ENCODE data around the gene ECI1.

The ECI1 gene

GRCh38 chr16:2233872-2234812, 17.2 kb downstream of the ECI1 start:
- no peak overlapping the region for H3K4me3 ChIP-seq (ENCODE audit: low read depth, low read length)
- TF ChIP-seq MYC (IDR thresholded peaks at IDR 0.05; ENCODE audit: low read depth, low read length) (no peak), CTCF (IDR thresholded peaks at IDR 0.05; ENCODE audit: low read depth, low read length) (no peak), MAX (IDR thresholded peaks at IDR 0.05; ENCODE audit: low read depth, low read length) (no peak), POLR2A (IDR thresholded peaks at IDR 0.05; ENCODE audit: extremely low read depth, insufficient read length) (no peak)
- DNase-seq (ENCODE audit: low read depth), result no peak

- no peak for DNase-seq (ENCODE audit: low read depth)
- TF ChIP-seq MYC (IDR thresholded peaks at IDR 0.05; ENCODE audit: low read depth, low read length) (no peak), CTCF (IDR thresholded peaks at IDR 0.05; ENCODE audit: low read depth, low read length) (no peak), MAX (IDR thresholded peaks at IDR 0.05; ENCODE audit: low read depth, low read length) (no peak), POLR2A (IDR thresholded peaks at IDR 0.05; ENCODE audit: extremely low read depth, insufficient read length) (no peak)
- H3K4me3 ChIP-seq (ENCODE audit: low read depth, low read length), result no peak overlapping the region
Measured at GRCh38 chr16:2233046-2233775, 18.2 kb downstream of the ECI1 start.

- no peak for TF ChIP-seq CTCF (IDR thresholded peaks at IDR 0.05; ENCODE audit: low read depth, low read length)
- no peak for TF ChIP-seq MAX (IDR thresholded peaks at IDR 0.05; ENCODE audit: low read depth, low read length)
- TF ChIP-seq POLR2A (IDR thresholded peaks at IDR 0.05; ENCODE audit: extremely low read depth, insufficient read length), result no peak
- TF ChIP-seq MYC (IDR thresholded peaks at IDR 0.05; ENCODE audit: low read depth, low read length), result no peak
- no peak for DNase-seq (ENCODE audit: low read depth)
- no peak overlapping the region for H3K4me3 ChIP-seq (ENCODE audit: low read depth, low read length)
Measured at GRCh38 chr16:2232094-2232990, 19.0 kb downstream of the ECI1 start.

- TF ChIP-seq CTCF (IDR thresholded peaks at IDR 0.05; ENCODE audit: low read depth, low read length) (no peak), POLR2A (IDR thresholded peaks at IDR 0.05; ENCODE audit: extremely low read depth, insufficient read length) (no peak), MAX (IDR thresholded peaks at IDR 0.05; ENCODE audit: low read depth, low read length) (no peak), MYC (IDR thresholded peaks at IDR 0.05; ENCODE audit: low read depth, low read length) (no peak)
- no peak overlapping the region for H3K4me3 ChIP-seq (ENCODE audit: low read depth, low read length)
- no peak for DNase-seq (ENCODE audit: low read depth)
Measured at GRCh38 chr16:2231016-2231931, 20.1 kb downstream of the ECI1 start.
